IPS DF 6.9 (cell line): ENCODE measurements around the gene RCAN2.
"Not testable (repeated sequence)": the region's sequence is repeated elsewhere in the genome, so short reads cannot be mapped to it uniquely, and the experiment has no call there.

Source experiments
- DNase-seq: peaks from one replicate; pipeline ENCODE4 v3.0.0-alpha.2; 2013; ENCODE audit warnings: low read depth, low spot score
- H3K27ac ChIP-seq: one replicate; pipeline ENCODE4 v1.5.1; 2013; ENCODE audit warnings: low read length, control low read depth
- H3K27me3 ChIP-seq: 2 replicates; pipeline ENCODE4 v1.6.1; 2013; ENCODE audit warnings: mild to moderate bottlenecking, low read length; ENCODE audit not compliant: control insufficient read depth, insufficient read depth
- H3K36me3 ChIP-seq: 2 replicates; pipeline ENCODE4 v1.6.1; 2013; ENCODE audit warnings: low read length; ENCODE audit not compliant: control insufficient read depth, insufficient read depth
- H3K4me1 ChIP-seq: 2 replicates; pipeline ENCODE4 v1.6.1; 2013; ENCODE audit warnings: low read length; ENCODE audit not compliant: control insufficient read depth, insufficient read depth
- H3K4me3 ChIP-seq: 2 replicates; pipeline ENCODE4 v1.5.1; 2013; ENCODE audit warnings: mild to moderate bottlenecking, low read length
- H3K9me3 ChIP-seq: 2 replicates; pipeline ENCODE4 v1.6.1; 2013; ENCODE audit warnings: low read length, inconsistent platforms; ENCODE audit not compliant: control insufficient read depth, insufficient read depth
- WGBS: extraction: QIAGEN DNeasy Blood & Tissue Kit; methylation state at CpG from one replicate; pipeline ENCODE4 v1.1.7; 2013; ENCODE audit warnings: mixed read lengths, missing lambda C conversion rate; ENCODE audit not compliant: insufficient read length, insufficient coverage; 5-methylcytosine and 5-hydroxymethylcytosine counted together

Gene RCAN2

DNA sequence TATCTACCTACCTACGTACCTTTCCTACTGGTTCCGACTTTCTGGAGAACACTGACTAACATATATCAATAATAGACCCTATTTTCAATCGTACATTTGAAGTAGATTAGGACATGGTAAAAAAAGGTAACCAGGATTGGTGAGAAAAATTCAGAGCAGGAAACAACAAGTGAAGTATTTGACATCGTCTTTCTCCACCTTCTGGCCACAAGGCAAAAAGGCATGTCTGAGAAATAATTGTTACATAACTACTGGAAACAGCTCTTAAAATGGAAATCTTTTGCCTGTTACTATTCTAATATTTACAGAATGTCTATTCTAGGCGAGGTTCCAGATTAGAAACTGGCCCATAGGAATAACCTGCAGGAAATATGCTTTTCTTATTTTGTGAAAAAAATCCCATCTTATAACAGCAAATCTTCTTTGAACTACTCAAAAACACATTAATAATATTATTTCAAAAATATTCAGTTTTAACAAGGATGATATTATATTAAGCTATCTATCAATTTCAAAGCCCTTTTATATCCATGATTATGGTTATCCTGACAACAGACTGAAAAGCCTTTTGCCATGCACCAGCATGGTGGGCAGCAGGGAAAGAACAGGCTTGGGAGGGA is 80.8 kb downstream of the RCAN2 start:
- Histone ChIP-seq H3K27me3 (no peaks in the 10 kb centered on the region), H3K27ac (no peak overlapping the region), H3K4me1 (no peaks in the 10 kb centered on the region), H3K36me3 (no peaks in the 10 kb centered on the region), H3K9me3 (no peaks in the 10 kb centered on the region), H3K4me3 (no peak overlapping the region)
- WGBS, result 100% methylated on average over 1 of the region's 5 CpGs
- no peak for DNase-seq

GRCh38 chr6:46407776-46408530 is 83.3 kb downstream of the RCAN2 start:
- DNase-seq, result no peak
- Histone ChIP-seq H3K4me3 (no peak overlapping the region), H3K36me3 (no peaks in the 10 kb centered on the region), H3K9me3 (no peaks in the 10 kb centered on the region), H3K4me1 (no peaks in the 10 kb centered on the region), H3K27ac (no peak overlapping the region), H3K27me3 (no peaks in the 10 kb centered on the region)
- no CpG with 5 or more reads among the region's 13 CpGs for WGBS

GRCh38 chr6:46407246-46407645 is 84.0 kb downstream of the RCAN2 start:
- H3K9me3 ChIP-seq, result no peaks in the 10 kb centered on the region
- H3K4me3 ChIP-seq, result no peak overlapping the region
- no peaks in the 10 kb centered on the region for H3K27me3 ChIP-seq
- no peak overlapping the region for H3K27ac ChIP-seq
- no peaks in the 10 kb centered on the region for H3K4me1 ChIP-seq
- WGBS, result no CpG with 5 or more reads among the region's 3 CpGs
- no peak for DNase-seq
- no peaks in the 10 kb centered on the region for H3K36me3 ChIP-seq

DNA sequence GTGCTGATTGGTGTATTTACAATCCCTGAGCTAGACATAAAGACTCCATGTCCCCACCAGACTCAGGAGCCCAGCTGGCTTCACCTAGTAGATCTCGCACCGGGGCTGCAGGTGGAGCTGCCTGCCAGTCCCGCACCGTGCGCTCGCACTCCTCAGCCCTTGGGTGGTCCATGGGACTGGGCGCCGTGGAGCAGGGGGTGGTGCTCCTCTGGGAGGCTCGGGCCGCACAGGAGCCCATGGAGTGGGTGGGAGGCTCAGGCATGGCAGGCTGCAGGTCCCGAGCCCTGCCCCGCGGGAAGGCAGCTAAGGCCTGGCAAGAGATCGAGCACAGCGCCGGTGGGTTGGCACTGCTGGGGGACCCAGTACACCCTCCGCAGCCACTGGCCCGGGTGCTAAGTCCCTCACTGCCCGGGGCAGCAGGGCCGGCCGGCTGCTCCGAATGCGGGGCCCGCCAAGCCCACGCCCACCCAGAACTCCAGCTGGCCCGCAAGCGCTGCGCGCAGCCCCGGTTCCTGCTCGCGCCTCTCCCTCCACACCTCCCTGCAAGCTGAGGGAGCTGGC is 85.5 kb downstream of the RCAN2 start:
- H3K4me3 ChIP-seq, H3K9me3 ChIP-seq, H3K27me3 ChIP-seq, H3K36me3 ChIP-seq, H3K4me1 ChIP-seq, H3K27ac ChIP-seq, DNase-seq: not testable (repeated sequence)
- WGBS, result no CpG with 5 or more reads among the region's 32 CpGs

- H3K9me3 ChIP-seq, result no peaks in the 10 kb centered on the region
- H3K27ac ChIP-seq, result no peak overlapping the region
- no peaks in the 10 kb centered on the region for H3K27me3 ChIP-seq
- H3K36me3 ChIP-seq, result no peaks in the 10 kb centered on the region
- no CpG with 5 or more reads among the region's 1 CpG for WGBS
- no peak overlapping the region for H3K4me3 ChIP-seq
- H3K4me1 ChIP-seq, result no peaks in the 10 kb centered on the region
- no peak for DNase-seq
Measured at GRCh38 chr6:46400898-46401297, 90.4 kb downstream of the RCAN2 start.

DNA sequence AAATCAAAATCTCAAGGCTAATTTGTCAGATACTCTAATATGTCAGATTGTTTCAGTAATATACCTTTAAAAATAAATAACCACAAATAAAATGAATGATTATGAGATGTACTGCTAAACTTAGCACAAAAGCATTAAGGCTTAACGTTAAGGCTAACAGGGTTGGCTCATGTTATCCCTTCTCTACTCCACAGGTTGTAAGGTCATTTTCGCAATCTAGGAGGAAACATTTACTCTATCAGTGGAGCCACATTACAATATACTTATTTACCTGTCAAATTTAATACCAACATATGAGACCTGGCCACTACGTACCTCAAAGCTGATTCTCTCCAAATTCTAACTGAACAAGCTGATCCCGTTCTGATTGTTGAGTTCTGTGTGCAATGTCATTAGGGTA is 95.7 kb downstream of the RCAN2 start:
- no peak overlapping the region for H3K4me3 ChIP-seq
- no CpG with 5 or more reads among the region's 4 CpGs for WGBS
- no peaks in the 10 kb centered on the region for H3K36me3 ChIP-seq
- DNase-seq, result no peak
- no peaks in the 10 kb centered on the region for H3K27me3 ChIP-seq
- H3K9me3 ChIP-seq, result no peaks in the 10 kb centered on the region
- H3K4me1 ChIP-seq, result no peaks in the 10 kb centered on the region
- H3K27ac ChIP-seq, result no peak overlapping the region

DNA sequence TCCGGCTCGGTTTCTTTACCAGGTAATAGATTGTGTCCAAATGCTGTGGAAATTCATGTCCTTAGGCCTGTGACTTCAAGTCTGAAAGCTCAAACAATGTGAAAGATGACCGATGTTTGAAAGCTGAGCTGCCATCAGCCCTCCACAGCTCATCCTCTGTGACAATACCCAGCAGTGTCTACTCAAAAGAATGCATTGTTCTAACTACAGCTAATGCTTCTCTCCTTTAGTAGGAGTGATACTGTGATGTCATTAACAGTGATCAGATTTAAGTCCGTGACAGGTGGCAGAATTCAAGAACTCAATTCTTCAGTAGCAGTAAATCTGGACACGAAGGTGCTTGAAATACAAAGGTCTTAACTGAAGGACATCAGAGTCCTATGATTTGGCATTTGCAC is 97.3 kb downstream of the RCAN2 start:
- Histone ChIP-seq H3K27ac (no peak overlapping the region), H3K36me3 (no peaks in the 10 kb centered on the region), H3K9me3 (no peaks in the 10 kb centered on the region), H3K27me3 (no peaks in the 10 kb centered on the region), H3K4me3 (no peak overlapping the region), H3K4me1 (no peaks in the 10 kb centered on the region)
- DNase-seq, result no peak
- no CpG with 5 or more reads among the region's 5 CpGs for WGBS

- Histone ChIP-seq H3K36me3 (no peaks in the 10 kb centered on the region), H3K27ac (no peak overlapping the region), H3K27me3 (no peaks in the 10 kb centered on the region), H3K4me1 (no peaks in the 10 kb centered on the region), H3K9me3 (no peaks in the 10 kb centered on the region), H3K4me3 (no peak overlapping the region)
- DNase-seq, result no peak
- WGBS, result no CpG with 5 or more reads among the region's 2 CpGs
Measured at GRCh38 chr6:46393161-46393939, 97.9 kb downstream of the RCAN2 start.

DNA sequence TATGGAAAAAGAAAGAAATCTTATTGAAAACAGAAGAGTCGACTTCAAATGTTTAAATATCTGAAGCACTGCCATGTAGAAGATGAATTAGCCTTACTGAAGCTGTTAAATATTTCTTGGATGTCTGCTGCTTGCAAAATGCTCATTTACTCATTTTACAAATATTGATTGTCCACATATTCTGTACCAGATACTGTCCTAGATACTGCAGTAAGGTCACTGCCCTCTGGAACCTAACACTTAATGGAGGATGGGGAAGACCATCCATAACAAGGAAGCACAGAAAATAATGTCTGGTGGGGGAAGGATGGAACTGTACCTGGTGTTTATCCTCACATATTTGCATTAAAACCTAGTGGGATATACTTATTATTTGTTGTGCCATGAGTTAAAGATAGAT is 99.0 kb downstream of the RCAN2 start:
- no peaks in the 10 kb centered on the region for H3K9me3 ChIP-seq
- no peaks in the 10 kb centered on the region for H3K27me3 ChIP-seq
- DNase-seq, result no peak
- no peaks in the 10 kb centered on the region for H3K4me1 ChIP-seq
- H3K36me3 ChIP-seq, result no peaks in the 10 kb centered on the region
- whole genome bisulfite sequencing, result no CpG with 5 or more reads among the region's 1 CpG
- H3K27ac ChIP-seq, result no peak overlapping the region
- H3K4me3 ChIP-seq, result no peak overlapping the region

- Histone ChIP-seq H3K4me1 (no peaks in the 10 kb centered on the region), H3K27ac (no peak overlapping the region), H3K9me3 (no peaks in the 10 kb centered on the region), H3K27me3 (no peaks in the 10 kb centered on the region), H3K4me3 (no peak overlapping the region), H3K36me3 (no peaks in the 10 kb centered on the region)
- WGBS, result no CpG with 5 or more reads among the region's 4 CpGs
- DNase-seq, result no peak
Measured at GRCh38 chr6:46390153-46390876, 100.9 kb downstream of the RCAN2 start.
